GM18517 (cell line): ENCODE measurements around the gene KCNN4.

Source experiments
- ATAC-seq: cut with Tn5 transposase; IDR thresholded peaks from one replicate; pipeline ENCODE4 v1.9.1; 2021; ENCODE audit warnings: mild to moderate bottlenecking, moderate library complexity; ENCODE audit not compliant: unreplicated experiment

Gene KCNN4

GRCh38 chr19:43799502-43800142 lies 18.8 kb upstream of the KCNN4 start:
- ATAC-seq, result no peak

DNA sequence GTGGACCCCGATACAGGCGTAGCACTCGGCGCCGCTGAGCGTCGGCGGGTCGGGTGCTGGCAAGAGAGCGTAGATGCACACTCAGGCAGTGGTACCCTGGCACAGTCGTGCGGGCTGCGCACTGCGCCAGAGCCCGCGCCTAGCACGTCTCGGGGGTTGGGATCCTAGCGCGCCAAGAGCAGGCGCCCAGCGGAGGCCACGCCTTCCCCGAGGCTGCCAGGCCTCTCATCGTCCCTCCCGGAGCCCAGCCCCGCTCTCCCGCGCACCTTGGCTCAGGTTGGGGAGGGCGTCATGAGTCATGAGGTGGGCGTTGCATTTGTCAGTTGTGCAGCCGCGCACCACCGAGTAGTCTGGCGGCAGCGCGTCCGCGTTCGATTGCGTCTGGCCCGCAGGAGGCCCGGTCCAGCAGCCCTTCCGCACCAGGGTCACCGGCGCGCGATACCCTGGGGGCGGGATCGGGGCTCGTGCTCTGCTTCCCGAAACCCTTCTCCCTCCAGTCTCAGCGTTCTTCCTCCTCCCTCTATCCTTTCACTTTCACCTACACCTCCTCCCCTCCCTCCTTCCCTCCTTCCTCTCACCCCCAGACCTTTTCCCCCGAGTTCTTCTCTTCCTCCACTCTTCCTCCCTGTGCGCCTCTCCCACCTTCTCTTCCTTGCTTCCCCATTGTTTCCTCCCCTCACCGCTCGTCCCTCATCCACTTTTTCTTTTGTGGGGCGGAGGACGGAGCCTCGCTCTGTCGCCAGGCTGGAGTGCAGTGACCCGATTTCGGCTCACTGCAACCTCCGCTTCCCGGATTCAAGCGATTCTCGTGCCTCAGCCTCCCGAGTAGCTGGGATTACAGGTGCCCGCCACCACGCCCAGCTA lies 18.0 kb upstream of the KCNN4 start:
- no peak for ATAC-seq

- no peak for ATAC-seq
Measured at GRCh38 chr19:43798026-43798545, 17.3 kb upstream of the KCNN4 start.

DNA sequence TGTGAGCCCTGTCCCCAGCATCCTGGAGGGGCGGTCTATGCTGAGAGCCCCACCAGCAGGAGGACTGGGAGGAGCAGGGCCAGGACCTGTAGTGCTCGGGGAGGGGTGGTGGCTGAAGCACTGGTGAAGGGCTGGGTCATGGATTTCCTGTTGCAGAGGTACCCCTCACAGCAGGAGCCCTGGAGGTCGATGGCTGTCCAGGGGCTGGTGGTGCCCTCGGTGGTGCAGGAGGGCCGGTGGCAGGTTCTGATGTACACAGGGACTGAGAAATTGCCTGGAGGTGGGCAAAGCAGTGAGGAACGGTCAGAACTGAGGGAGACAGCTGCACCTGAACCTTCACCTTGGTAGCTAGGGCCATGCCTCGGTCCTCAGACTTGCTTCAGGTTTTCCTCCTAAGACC lies 16.8 kb upstream of the KCNN4 start:
- ATAC-seq, result no peak

DNA sequence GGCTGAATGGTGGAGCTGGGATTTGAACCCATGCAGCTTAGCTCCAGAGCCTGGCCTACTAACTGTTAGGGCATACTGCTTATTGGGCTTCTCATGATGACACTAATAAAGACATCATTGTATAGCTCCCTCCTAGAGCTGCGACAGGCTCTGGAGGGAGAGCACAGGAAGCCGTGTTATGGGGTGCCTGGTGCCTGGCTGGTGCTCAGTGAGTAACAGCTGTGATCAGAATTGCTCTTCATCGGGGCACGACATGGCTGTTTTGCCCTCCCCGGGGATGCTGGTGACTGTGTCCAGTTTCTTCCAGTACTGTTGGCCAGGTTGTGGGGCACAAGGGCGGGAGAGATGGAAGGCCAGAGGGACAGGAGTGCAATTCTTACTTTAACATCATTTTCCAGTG lies 16.3 kb upstream of the KCNN4 start:
- ATAC-seq, result no peak

DNA sequence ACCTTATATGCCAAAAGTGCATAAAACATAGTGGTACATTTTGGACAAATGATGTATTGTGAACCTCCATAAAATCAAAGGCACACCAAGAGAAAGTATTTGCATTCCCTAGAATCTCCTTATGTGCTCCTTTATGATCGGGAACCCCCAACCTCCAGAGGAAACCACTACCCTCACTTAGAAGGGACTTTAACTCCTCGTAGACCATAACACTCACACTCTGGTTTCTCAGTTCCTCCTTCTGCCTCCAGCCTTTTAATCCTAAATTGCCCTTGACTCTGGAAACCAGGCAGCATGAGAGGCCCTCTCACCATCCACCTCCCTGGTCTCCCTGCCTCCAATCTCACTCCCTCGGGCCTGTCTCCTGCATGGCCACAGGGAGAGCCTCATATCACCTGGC lies 9.8 kb upstream of the KCNN4 start:
- ATAC-seq, result no peak

- no peak for ATAC-seq
Measured at GRCh38 chr19:43789029-43789428, 8.3 kb upstream of the KCNN4 start.

GRCh38 chr19:43786665-43787064 lies 5.9 kb upstream of the KCNN4 start:
- no peak for ATAC-seq

- peak; percentile 45 for ATAC-seq
Measured at GRCh38 chr19:43784981-43785808, 4.4 kb upstream of the KCNN4 start.

DNA sequence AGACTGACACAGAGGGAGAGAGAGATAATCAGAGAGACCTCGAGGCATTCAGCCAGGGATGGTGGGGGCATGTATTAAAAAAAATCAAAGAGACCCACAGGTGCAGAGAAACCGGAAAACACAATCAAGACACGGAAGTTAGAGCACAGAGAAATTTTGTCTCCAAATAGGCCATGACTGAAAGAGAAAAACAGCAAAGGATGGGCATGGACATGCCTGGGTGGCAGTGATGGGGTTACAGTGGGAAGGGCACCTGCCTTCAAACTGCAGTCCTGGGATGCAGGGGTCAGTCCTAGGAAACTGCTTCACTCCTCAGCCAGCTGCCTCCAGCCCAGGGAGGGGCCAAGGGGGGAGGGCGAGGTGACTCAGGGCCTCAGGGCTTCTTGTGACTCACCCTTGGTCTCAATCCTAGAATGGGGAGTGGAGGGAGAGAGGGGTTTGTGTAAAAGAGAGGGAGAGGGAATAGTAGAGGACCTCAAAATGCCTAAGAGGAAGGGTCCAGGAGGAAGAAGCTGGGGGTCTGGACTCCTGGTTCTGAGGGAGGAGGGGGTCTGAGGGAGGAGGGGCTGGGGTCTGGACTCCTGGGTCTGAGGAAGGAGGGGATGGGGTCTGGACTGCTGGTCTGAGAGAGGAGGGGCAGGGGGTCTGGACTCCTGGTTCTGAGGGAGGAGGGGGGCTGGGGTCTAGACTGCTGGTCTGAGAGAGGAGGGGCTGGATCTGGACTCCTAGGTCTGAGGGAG lies 3.6 kb upstream of the KCNN4 start:
- no peak for ATAC-seq

- ATAC-seq, result no peak
Measured at GRCh38 chr19:43783636-43784035, 2.9 kb upstream of the KCNN4 start.

DNA sequence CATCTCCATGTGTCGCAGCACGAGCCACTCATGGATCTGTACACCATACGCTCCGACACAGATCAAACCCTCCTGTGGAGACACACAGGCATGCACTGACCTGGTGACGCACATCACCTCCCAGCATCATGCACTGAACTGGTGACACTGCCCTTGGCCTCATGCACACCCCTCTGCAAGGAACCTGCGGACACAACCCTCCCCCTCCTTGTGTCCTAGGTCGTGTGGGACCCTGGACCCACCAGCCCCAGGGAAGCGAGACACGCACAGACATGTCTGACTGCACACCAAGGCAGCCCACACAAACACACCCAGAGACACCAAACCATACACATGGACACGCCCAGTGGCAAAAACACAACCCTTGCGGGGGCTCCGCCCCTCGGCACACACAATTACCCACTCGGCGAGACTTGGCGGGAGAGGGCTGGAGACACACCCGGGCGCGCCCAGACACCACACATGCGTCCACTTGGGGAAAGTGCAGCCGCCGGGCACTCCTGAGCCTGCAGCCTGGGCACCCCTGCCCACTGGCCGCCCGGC lies 2.0 kb upstream of the KCNN4 start:
- no peak for ATAC-seq

GRCh38 chr19:43782311-43782660 lies 1.5 kb upstream of the KCNN4 start:
- no peak for ATAC-seq

- no peak for ATAC-seq
Measured at GRCh38 chr19:43781630-43782310, 997 bp upstream of the KCNN4 start.

- ATAC-seq, result no peak
Measured at GRCh38 chr19:43779820-43780219, 953 bp downstream of the KCNN4 start.

- ATAC-seq, result no peak
Measured at GRCh38 chr19:43779147-43779819, 1.5 kb downstream of the KCNN4 start.

DNA sequence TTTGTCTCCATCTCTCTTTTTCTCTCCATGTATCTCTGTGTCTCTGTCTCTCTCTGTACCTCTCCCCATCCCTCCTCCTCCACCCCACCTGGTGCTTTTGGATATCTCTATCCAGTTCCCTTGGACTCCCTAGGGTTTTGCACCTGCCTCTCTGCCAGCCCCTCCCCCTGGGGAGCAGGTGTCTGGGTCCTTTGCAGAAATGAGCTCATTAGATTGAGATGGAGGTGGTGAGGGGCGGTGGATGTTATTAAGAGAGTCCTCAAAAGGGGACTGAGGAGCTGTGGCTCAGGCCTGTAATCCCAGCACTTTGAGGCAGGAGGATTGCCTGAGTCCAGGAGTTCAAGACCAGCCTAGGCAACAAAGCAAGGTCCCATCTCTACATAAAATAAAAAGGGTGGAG lies 2.1 kb downstream of the KCNN4 start:
- no peak for ATAC-seq

DNA sequence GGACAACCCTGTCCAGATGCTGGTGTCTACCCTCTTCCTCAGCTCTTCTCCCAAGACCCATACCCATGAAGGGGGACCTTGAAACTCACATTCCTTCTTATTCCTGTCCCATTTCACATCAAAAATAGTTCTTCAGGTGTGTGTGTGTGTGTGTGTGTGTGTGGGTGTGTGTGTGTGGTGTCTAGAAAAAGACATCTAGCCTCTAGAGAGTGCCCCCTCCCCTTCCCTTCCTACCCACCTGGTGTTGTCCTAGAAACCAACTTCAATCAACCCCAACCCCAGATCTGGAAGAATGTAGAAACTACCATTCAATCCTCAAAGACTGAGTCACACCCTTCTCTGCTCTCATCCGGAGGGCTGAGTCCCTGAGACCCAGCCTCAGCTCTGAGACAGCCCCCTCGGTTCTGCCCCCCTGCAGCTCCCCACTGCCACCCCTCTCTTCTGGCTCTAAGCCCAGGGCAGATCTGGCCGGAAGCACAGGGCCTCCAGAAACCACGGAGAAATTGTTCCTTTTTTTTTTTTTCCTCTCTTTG lies 3.5 kb downstream of the KCNN4 start:
- no peak for ATAC-seq

DNA sequence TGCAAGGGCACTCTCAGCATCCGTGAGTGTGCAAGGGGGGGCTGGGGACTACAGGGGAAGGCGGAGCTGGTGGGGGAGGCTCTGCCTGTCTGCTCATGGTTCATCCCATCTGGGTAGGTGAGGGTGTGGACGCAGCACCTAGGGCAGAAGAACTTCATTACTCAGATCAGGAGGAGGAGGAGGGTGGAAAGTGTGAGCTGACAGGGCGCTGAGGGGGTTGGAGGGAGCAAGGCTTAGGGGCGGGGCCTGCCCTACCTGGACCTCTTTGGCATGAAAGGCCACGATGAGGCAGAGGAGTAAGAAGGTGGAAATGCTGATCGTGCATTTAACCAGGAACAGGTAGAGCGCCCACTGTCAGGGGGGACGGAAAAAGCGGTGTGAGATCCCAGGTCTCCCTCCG lies 4.5 kb downstream of the KCNN4 start:
- no peak for ATAC-seq
